H9 (cell line): ENCODE results near the gene DENND5A. TPM values are rescaled to one million over a fixed set of nuclear protein-coding genes. Genes with fewer than 3 reads are reported as not detected.

Experiments
- DNase-seq: peaks from one replicate; pipeline ENCODE4 v3.0.0-alpha.2; 2017
- H2AFZ ChIP-seq: one replicate; pipeline ENCODE4 v1.6.1; 2013; ENCODE audit warnings: mild to moderate bottlenecking, low read length, control low read depth, moderate library complexity
- H2AK5ac ChIP-seq: 2 replicates; pipeline ENCODE4 v1.6.1; 2013; ENCODE audit warnings: low read length, control low read depth, mixed read lengths; ENCODE audit not compliant: insufficient read length
- H2BK120ac ChIP-seq: one replicate; pipeline ENCODE4 v1.6.1; 2013; ENCODE audit warnings: low read depth, mild to moderate bottlenecking, low read length, control low read depth, inconsistent platforms; ENCODE audit not compliant: poor library complexity, severe bottlenecking
- H2BK12ac ChIP-seq: 2 replicates; pipeline ENCODE4 v1.6.1; 2013; ENCODE audit warnings: low read length, control low read depth, mixed read lengths, low read depth; ENCODE audit not compliant: insufficient read length
- H2BK15ac ChIP-seq: 2 replicates; pipeline ENCODE4 v1.6.1; 2013; ENCODE audit warnings: low read depth, low read length, control low read depth
- H2BK20ac ChIP-seq: one replicate; pipeline ENCODE4 v1.6.1; 2013; ENCODE audit warnings: low read depth, mild to moderate bottlenecking, low read length, control low read depth, inconsistent platforms; ENCODE audit not compliant: poor library complexity, severe bottlenecking
- H2BK5ac ChIP-seq: 2 replicates; pipeline ENCODE4 v1.6.1; 2013; ENCODE audit warnings: low read length, control low read depth, mixed read lengths; ENCODE audit not compliant: insufficient read length
- H3K14ac ChIP-seq: 2 replicates; pipeline ENCODE4 v1.6.1; 2013; ENCODE audit warnings: low read length, control low read depth; ENCODE audit not compliant: insufficient read depth
- H3K18ac ChIP-seq: 2 replicates; pipeline ENCODE4 v1.6.1; 2013; ENCODE audit warnings: low read depth, mild to moderate bottlenecking, mixed read lengths, low read length, control low read depth; ENCODE audit not compliant: insufficient read length
- H3K23ac ChIP-seq: 2 replicates; pipeline ENCODE4 v1.6.1; 2013; ENCODE audit warnings: low read length, control low read depth, mixed read lengths, low read depth; ENCODE audit not compliant: insufficient read length
- H3K23me2 ChIP-seq: 2 replicates; pipeline ENCODE4 v1.6.1; 2013; ENCODE audit warnings: low read depth, mild to moderate bottlenecking, mixed read lengths, low read length, control low read depth; ENCODE audit not compliant: insufficient read length, poor library complexity, severe bottlenecking
- H3K27ac ChIP-seq: 2 replicates; pipeline ENCODE4 v1.5.1; 2013; ENCODE audit warnings: low read length, control low read depth, mixed read lengths, low read depth; ENCODE audit not compliant: insufficient read length
- H3K27me3 ChIP-seq: 2 replicates; pipeline ENCODE4 v1.6.1; 2013; ENCODE audit warnings: low read length, control low read depth, inconsistent platforms; ENCODE audit not compliant: insufficient read depth
- H3K4ac ChIP-seq: 2 replicates; pipeline ENCODE4 v1.6.1; 2013; ENCODE audit warnings: low read depth, mild to moderate bottlenecking, control low read depth, inconsistent platforms, low read length, moderate library complexity
- H3K4me1 ChIP-seq: 2 replicates; pipeline ENCODE4 v1.6.1; 2013; ENCODE audit warnings: low read length, control low read depth, inconsistent platforms; ENCODE audit not compliant: insufficient read depth
- H3K4me2 ChIP-seq: 2 replicates; pipeline ENCODE4 v1.6.1; 2013; ENCODE audit warnings: low read length, control low read depth, mixed read lengths; ENCODE audit not compliant: insufficient read length, insufficient read depth
- H3K56ac ChIP-seq: 2 replicates; pipeline ENCODE4 v1.6.1; 2013; ENCODE audit warnings: low read depth, mild to moderate bottlenecking, mixed read lengths, low read length, control low read depth; ENCODE audit not compliant: insufficient read length
- H3K79me1 ChIP-seq: 2 replicates; pipeline ENCODE4 v1.6.1; 2013; ENCODE audit warnings: low read depth, mild to moderate bottlenecking, moderate library complexity, low read length, control low read depth, inconsistent platforms; ENCODE audit not compliant: insufficient read depth, poor library complexity, severe bottlenecking
- H3K79me2 ChIP-seq: 2 replicates; pipeline ENCODE4 v1.6.1; 2013; ENCODE audit warnings: low read length, control low read depth, inconsistent platforms; ENCODE audit not compliant: insufficient read depth
- H3K9ac ChIP-seq: 2 replicates; pipeline ENCODE4 v1.6.1; 2013; ENCODE audit warnings: low read length, control low read depth, mixed read lengths; ENCODE audit not compliant: insufficient read length; ENCODE audit errors: extremely low read depth
- H3K9me3 ChIP-seq: one replicate; pipeline ENCODE4 v1.6.1; 2013; ENCODE audit warnings: low read depth, low read length, inconsistent platforms; ENCODE audit not compliant: control insufficient read depth
- H3T11ph ChIP-seq: one replicate; pipeline ENCODE4 v1.6.1; 2013; ENCODE audit warnings: mild to moderate bottlenecking, low read length, control low read depth, inconsistent platforms
- H4K20me1 ChIP-seq: one replicate; pipeline ENCODE4 v1.6.1; 2013; ENCODE audit not compliant: control insufficient read depth, insufficient read length, insufficient read depth
- H4K5ac ChIP-seq: 2 replicates; pipeline ENCODE4 v1.6.1; 2013; ENCODE audit warnings: low read depth, mild to moderate bottlenecking, mixed read lengths, low read length, control low read depth; ENCODE audit not compliant: insufficient read length
- H4K8ac ChIP-seq: replicated peaks from 2 replicates; pipeline ENCODE4 v1.6.1; 2013; ENCODE audit warnings: low read length, control low read depth, mixed read lengths, low read depth; ENCODE audit not compliant: insufficient read length
- H4K91ac ChIP-seq: 2 replicates; pipeline ENCODE4 v1.6.1; 2013; ENCODE audit warnings: low read depth, mild to moderate bottlenecking, moderate library complexity, mixed read lengths, low read length, control low read depth; ENCODE audit not compliant: insufficient read length
- H3K27ac Mint-ChIP-seq, 3 experiments: 2 replicates in 2 of 3; 3 replicates in 1 of 3; pipeline ENCODE4 v1.8.0; 2020 to 2021; ENCODE audit warnings: mixed read lengths in 3 of 3, mild to moderate bottlenecking in 1 of 3, moderate library complexity in 1 of 3
- H3K27me3 Mint-ChIP-seq: 2 replicates; pipeline ENCODE4 v1.8.0; 2021; ENCODE audit warnings: low read depth, mild to moderate bottlenecking, moderate library complexity, mixed read lengths
- H3K36me3 Mint-ChIP-seq, 3 experiments: 2 replicates in 2 of 3; 3 replicates in 1 of 3; pipeline ENCODE4 v1.8.0; 2020 to 2021; ENCODE audit warnings: low read depth in 3 of 3, mixed read lengths in 3 of 3; ENCODE audit not compliant: insufficient read depth in 1 of 3
- H3K4me1 Mint-ChIP-seq, 2 experiments: 2 replicates each; pipeline ENCODE4 v1.8.0; 2020; ENCODE audit warnings: mixed read lengths in 2 of 2
- H3K4me3 Mint-ChIP-seq, 2 experiments: 2 replicates in 1 of 2; 3 replicates in 1 of 2; pipeline ENCODE4 v1.8.0; 2020 to 2021; ENCODE audit warnings: mild to moderate bottlenecking in 2 of 2, mixed read lengths in 2 of 2, moderate library complexity in 1 of 2
- H3K9me3 Mint-ChIP-seq, 2 experiments: 2 replicates in 1 of 2; 3 replicates in 1 of 2; pipeline ENCODE4 v1.8.0; 2020; ENCODE audit warnings: mild to moderate bottlenecking in 2 of 2, mixed read lengths in 2 of 2, moderate library complexity in 1 of 2
- WGBS: extraction: QIAGEN DNeasy Blood & Tissue Kit; methylation state at CpG from one replicate; pipeline ENCODE4 v1.1.7; 2013; ENCODE audit warnings: missing lambda C conversion rate, low lambda C conversion rate, mixed read lengths; ENCODE audit not compliant: insufficient read length; ENCODE audit errors: extremely low coverage; 5-methylcytosine and 5-hydroxymethylcytosine counted together
- total RNA-seq: library from RNA; stranded (reverse); gene quantifications from 2 replicates; pipeline ENCODE4 v1.2.1, GENCODE V29; 2021
- TF ChIP-seq, protein P1 (sequence below): fragments of 200-600 bp; sonication (generic); conservative IDR thresholded peaks from 3 replicates; pipeline ENCODE4 v1.8.0; 2021; ENCODE audit warnings: antibody characterized with exemption, mild to moderate bottlenecking

The DENND5A gene
- total RNA-seq, 1 experiment from 2014 or later = 59.6 TPM

DNA sequence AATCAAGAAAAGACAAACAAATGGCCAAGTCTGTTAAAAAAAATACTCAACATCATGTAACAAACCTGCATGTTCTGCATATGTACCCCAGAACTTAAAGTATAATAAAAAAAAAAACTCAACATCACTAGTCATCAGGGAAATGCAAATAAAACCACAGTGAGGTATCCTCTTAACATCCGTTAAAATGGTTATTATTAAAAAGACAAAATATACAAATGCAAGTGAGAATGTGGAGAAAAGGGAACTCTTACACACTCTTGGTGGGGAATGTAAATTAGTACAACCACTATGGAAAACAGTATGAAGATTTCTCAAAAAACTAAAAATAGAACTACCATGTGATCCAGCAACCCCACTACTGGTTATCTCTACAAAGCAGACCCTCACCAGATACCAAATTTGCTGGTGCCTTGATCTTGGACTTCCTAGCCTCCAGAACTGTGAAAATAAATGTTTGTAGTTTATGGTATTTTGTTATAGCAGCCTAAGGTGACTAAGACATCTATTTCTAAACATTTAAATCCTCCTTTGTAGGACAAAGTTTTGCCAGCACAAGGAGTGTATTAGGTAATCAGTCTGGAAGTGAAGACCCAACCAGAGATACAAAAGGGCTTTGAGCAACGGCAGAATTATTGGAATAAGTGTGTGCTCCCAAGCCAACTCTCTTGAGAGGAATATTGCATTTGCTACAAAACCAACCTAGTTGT, 141.4 kb downstream of the DENND5A start:
- no peak overlapping the region for H3K18ac ChIP-seq
- no peaks in the 10 kb centered on the region for H4K20me1 ChIP-seq
- no peak overlapping the region for H3K23ac ChIP-seq
- no peak overlapping the region for H3T11ph ChIP-seq
- H3K79me2 ChIP-seq = no peaks in the 10 kb centered on the region
- WGBS = no CpG with 5 or more reads among the region's 2 CpGs
- no peak overlapping the region for H2AK5ac ChIP-seq
- H3K9ac ChIP-seq = no peak overlapping the region
- H2BK12ac ChIP-seq = no peak overlapping the region
- peaks cover 4 to 10% (median 4%) of the 10 kb centered on the region in 3 experiments; a peak in 6 of 7 replicates for H3K36me3 Mint-ChIP-seq
- H3K27ac ChIP-seq = no peak overlapping the region
- no peaks in the 10 kb centered on the region for H3K79me1 ChIP-seq
- no peak overlapping the region for H2BK15ac ChIP-seq
- H3K4me1 ChIP-seq = peaks cover 11% of the 10 kb centered on the region; the same call in 1 of the 2 replicates
- no peak overlapping the region for H3K4ac ChIP-seq
- no peak overlapping the region for H2BK20ac ChIP-seq
- DNase-seq = no peak
- H3K56ac ChIP-seq = no peak overlapping the region
- peaks cover 0 to 8% of the 10 kb centered on the region in 2 experiments; a peak in 2 of 5 replicates for H3K9me3 Mint-ChIP-seq
- H3K4me1 Mint-ChIP-seq = peaks cover 44 to 50% of the 10 kb centered on the region in 2 experiments
- H3K4me2 ChIP-seq = no peak overlapping the region
- no peaks in the 10 kb centered on the region for H3K27me3 ChIP-seq
- TF ChIP-seq, protein P1, sequence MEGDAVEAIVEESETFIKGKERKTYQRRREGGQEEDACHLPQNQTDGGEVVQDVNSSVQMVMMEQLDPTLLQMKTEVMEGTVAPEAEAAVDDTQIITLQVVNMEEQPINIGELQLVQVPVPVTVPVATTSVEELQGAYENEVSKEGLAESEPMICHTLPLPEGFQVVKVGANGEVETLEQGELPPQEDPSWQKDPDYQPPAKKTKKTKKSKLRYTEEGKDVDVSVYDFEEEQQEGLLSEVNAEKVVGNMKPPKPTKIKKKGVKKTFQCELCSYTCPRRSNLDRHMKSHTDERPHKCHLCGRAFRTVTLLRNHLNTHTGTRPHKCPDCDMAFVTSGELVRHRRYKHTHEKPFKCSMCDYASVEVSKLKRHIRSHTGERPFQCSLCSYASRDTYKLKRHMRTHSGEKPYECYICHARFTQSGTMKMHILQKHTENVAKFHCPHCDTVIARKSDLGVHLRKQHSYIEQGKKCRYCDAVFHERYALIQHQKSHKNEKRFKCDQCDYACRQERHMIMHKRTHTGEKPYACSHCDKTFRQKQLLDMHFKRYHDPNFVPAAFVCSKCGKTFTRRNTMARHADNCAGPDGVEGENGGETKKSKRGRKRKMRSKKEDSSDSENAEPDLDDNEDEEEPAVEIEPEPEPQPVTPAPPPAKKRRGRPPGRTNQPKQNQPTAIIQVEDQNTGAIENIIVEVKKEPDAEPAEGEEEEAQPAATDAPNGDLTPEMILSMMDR = no peak
- no peak overlapping the region for H2AFZ ChIP-seq
- H3K23me2 ChIP-seq = no peaks in the 10 kb centered on the region
- no peak overlapping the region for H4K91ac ChIP-seq
- H3K27me3 Mint-ChIP-seq = no peaks in the 10 kb centered on the region
- no peak overlapping the region for H3K14ac ChIP-seq
- no peak overlapping the region for H2BK120ac ChIP-seq
- no peak overlapping the region for H4K8ac ChIP-seq
- H3K9me3 ChIP-seq = no peaks in the 10 kb centered on the region
- H2BK5ac ChIP-seq = no peak overlapping the region
- no peak overlapping the region for H4K5ac ChIP-seq
- no peak overlapping the region for H3K27ac Mint-ChIP-seq
- H3K4me3 Mint-ChIP-seq = no peak overlapping the region
